Esophagus squamous epithelium (tissue), 5 donors: ENCODE measurements around the gene EXOC7. TPM values are rescaled to one million over a fixed set of nuclear protein-coding genes. Genes with fewer than 3 reads are reported as not detected.
A peak's percentile ranks its signal among the peaks of the same experiment; 100 is the strongest.

Source experiments
- DNase-seq: peaks from one replicate; lab custom pipeline; 2025; lab: John Stamatoyannopoulos, UW
- H3K27ac ChIP-seq, 4 donors: fragments of 200-600 bp; sonication (generic); one replicate each; pipeline ENCODE4 v1.5.1; 2016 to 2019; ENCODE audit warnings: mild to moderate bottlenecking in 1 of 4
- H3K27me3 ChIP-seq, 4 donors: fragments of 200-600 bp; sonication (generic); 1 replicate in 3 of 4; 2 replicates in 1 of 4; pipeline versions ENCODE4 v1.5.1 to v1.6.0; 2017 to 2021; ENCODE audit warnings: antibody characterized with exemption in 1 of 4
- H3K36me3 ChIP-seq, 3 donors: fragments of 200-600 bp; sonication (generic); one replicate each; pipeline ENCODE4 v1.5.1; 2016 to 2019
- H3K4me1 ChIP-seq, 3 donors: fragments of 200-600 bp; sonication (generic); one replicate each; pipeline ENCODE4 v1.5.1; 2017 to 2019
- H3K4me3 ChIP-seq, 4 donors: fragments of 200-600 bp; sonication (generic); 1 replicate in 3 of 4; 2 replicates in 1 of 4; pipeline ENCODE4 v1.5.1; 2016 to 2019; ENCODE audit warnings: mild to moderate bottlenecking in 2 of 4, moderate library complexity in 1 of 4
- H3K9me3 ChIP-seq, 3 donors: fragments of 200-600 bp; sonication (generic); one replicate each; pipeline ENCODE4 v1.5.1; 2016 to 2019
- POLR2A ChIP-seq, 4 donors: fragments of 450-650 bp; IDR thresholded peaks; one replicate each; pipeline ENCODE4 v1.6.1; 2017; ENCODE audit warnings: antibody characterized with exemption in 4 of 4, mild to moderate bottlenecking in 4 of 4, moderate library complexity in 3 of 4
- WGBS, 2 donors: methylation state at CpG; one replicate each; pipeline ENCODE4 v1.1.5; 2018; 5-methylcytosine and 5-hydroxymethylcytosine counted together
- intact Hi-C: fragments of 100-400 bp; cut with DNase I; formaldehyde crosslinking; loops from one replicate; pipeline ENCODE4 v1.15.0; 2022
- total RNA-seq, 4 donors: library from RNA; depleted of rRNA; stranded (reverse); fragments of >200 nt; gene quantifications; one replicate each; pipeline ENCODE4 v1.1.0, GENCODE V29; 2016
- TF ChIP-seq, protein P1 (sequence below), 6 experiments: fragments of 450-650 bp in 4 of 6; fragments of 200-600 bp in 2 of 6; sonication (generic) in 2 of 6; IDR thresholded peaks; one replicate each; pipeline ENCODE4 v1.5.1; 2016 to 2019; ENCODE audit warnings: antibody characterized with exemption in 6 of 6, mild to moderate bottlenecking in 4 of 6, moderate library complexity in 4 of 6
- donor health status: DM: yes; HTN: yes; CAD: no.

The EXOC7 gene
- total RNA-seq, 4 donors from 2014 or later, result 70.3 to 84.5 (median 74.4) TPM

DNA sequence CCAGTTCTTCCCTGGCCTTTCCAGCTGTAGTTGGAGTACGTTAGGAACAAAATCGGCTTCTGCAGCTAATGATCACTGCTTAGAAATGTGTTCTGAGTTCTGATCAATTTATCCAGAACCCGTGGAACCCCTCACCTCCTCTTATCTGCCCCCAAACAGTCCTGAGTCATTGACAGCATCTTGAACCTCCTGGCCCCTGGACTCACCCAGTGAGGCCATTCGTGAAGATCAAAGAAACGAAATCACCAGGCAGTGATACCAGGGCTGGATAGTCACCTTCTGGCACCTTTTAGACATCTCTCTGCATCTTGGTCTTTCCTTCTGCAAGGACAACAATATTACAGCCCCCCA lies 17.0 kb upstream of the EXOC7 start:
- H3K9me3 ChIP-seq, result no peaks in the 10 kb centered on the region
- no peak for TF ChIP-seq POLR2A (IDR thresholded peaks at IDR 0.05)
- TF ChIP-seq, protein P1, sequence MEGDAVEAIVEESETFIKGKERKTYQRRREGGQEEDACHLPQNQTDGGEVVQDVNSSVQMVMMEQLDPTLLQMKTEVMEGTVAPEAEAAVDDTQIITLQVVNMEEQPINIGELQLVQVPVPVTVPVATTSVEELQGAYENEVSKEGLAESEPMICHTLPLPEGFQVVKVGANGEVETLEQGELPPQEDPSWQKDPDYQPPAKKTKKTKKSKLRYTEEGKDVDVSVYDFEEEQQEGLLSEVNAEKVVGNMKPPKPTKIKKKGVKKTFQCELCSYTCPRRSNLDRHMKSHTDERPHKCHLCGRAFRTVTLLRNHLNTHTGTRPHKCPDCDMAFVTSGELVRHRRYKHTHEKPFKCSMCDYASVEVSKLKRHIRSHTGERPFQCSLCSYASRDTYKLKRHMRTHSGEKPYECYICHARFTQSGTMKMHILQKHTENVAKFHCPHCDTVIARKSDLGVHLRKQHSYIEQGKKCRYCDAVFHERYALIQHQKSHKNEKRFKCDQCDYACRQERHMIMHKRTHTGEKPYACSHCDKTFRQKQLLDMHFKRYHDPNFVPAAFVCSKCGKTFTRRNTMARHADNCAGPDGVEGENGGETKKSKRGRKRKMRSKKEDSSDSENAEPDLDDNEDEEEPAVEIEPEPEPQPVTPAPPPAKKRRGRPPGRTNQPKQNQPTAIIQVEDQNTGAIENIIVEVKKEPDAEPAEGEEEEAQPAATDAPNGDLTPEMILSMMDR (IDR thresholded peaks at IDR 0.05), result no peak
- no peaks in the 10 kb centered on the region for H3K27me3 ChIP-seq
- 83 to 91% methylated on average over 4 to 5 of the region's 5 CpGs for WGBS, 2 donors
- no peaks in the 10 kb centered on the region for H3K36me3 ChIP-seq
- H3K27ac ChIP-seq, result no peak overlapping the region
- peaks cover 6 to 15% (median 10%) of the 10 kb centered on the region in 3 donors for H3K4me1 ChIP-seq
- intact Hi-C loops, result loop anchor here (2.0 to 5.0 kb wide), 2 partner anchors 62 to 158 kb away; no protein-coding TSS in a partner anchor
- H3K4me3 ChIP-seq, result no peak overlapping the region
- DNase-seq, result no peak

DNA sequence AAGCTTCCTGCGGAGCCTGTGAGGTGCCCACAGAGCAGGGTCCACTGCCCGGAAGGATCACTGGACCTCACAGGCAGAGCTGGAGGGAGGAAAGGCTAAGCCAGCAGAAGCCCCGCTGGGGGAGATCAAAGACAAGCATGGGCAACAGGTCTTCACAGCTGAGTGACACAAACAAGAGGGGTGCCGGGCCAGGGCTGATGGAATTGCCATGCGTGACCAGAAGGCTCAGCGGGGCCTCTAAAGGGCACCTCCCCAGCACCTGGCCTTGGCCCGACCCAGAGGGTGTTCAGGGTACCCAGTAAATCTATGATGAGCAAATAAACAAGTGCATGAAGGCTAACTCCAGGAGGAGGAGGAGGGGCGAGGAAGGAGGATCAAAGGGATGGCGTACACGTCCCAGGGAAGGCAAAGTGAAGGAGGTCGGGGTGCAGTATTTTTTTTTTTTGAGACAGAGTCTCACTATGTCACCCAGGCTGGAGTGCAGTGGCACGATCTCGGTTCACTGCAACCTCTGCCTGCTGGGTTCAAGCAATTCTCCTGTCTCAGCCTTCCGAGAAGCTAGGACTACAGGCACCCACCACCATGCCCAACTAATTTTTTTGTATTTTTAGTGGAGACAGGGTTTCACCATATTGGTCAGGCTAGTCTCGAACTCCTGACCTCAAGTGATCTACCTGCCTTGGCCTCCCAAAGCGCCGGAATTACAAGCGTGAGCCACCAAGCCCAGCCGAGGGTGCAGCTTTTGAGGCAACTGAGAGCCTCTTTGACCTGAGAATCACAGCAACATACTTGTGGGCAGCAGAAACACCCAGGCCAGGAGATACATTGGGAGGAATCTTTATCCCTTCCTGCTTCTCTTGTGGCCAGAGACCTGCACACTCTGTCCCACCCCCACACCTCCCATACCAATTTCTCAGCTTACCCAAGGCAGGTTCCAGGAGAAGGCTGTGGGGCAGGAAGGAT lies 16.1 kb upstream of the EXOC7 start:
- no peak overlapping the region for H3K27ac ChIP-seq
- peaks cover 6 to 15% (median 10%) of the 10 kb centered on the region in 3 donors for H3K4me1 ChIP-seq
- H3K27me3 ChIP-seq, result no peaks in the 10 kb centered on the region
- no peaks in the 10 kb centered on the region for H3K9me3 ChIP-seq
- TF ChIP-seq POLR2A (IDR thresholded peaks at IDR 0.05), result no peak
- TF ChIP-seq, protein P1 (IDR thresholded peaks at IDR 0.05), result no peak
- DNase-seq, result no peak
- no peak overlapping the region for H3K4me3 ChIP-seq
- intact Hi-C loops, result loop anchor here (2.0 to 5.0 kb wide), 2 partner anchors 63 to 159 kb away; no protein-coding TSS in a partner anchor
- 80 to 81% methylated on average over 12 to 18 of the region's 19 CpGs for WGBS, 2 donors
- H3K36me3 ChIP-seq, result no peaks in the 10 kb centered on the region

- Histone ChIP-seq H3K4me1 (no peaks in the 10 kb centered on the region), H3K27me3 (no peaks in the 10 kb centered on the region), H3K36me3 (no peaks in the 10 kb centered on the region), H3K4me3 (no peak overlapping the region), H3K9me3 (no peaks in the 10 kb centered on the region), H3K27ac (no peak overlapping the region)
- no peak for DNase-seq
- no peak for TF ChIP-seq POLR2A (IDR thresholded peaks at IDR 0.05)
- TF ChIP-seq, protein P1 (IDR thresholded peaks at IDR 0.05), result no peak
- 89 to 92% methylated on average over 4 to 7 of the region's 7 CpGs for WGBS, 2 donors
- intact Hi-C loops, result no loop called here
These were observed 11.7 kb upstream of the EXOC7 start for GRCh38 chr17:76115138-76115754.

- Histone ChIP-seq H3K36me3 (no peaks in the 10 kb centered on the region), H3K4me3 (no peak overlapping the region), H3K9me3 (no peaks in the 10 kb centered on the region), H3K4me1 (peaks cover 0 to 2% (median 0%) of the 10 kb centered on the region in 3 donors), H3K27ac (no peak overlapping the region), H3K27me3 (no peaks in the 10 kb centered on the region)
- intact Hi-C loops, result no loop called here
- 77 to 85% methylated on average over 2 of the region's 2 CpGs for WGBS, 2 donors
- DNase-seq, result no peak
- TF ChIP-seq, protein P1 (IDR thresholded peaks at IDR 0.05), result no peak
- TF ChIP-seq POLR2A (IDR thresholded peaks at IDR 0.05), result no peak
These were observed 8.4 kb upstream of the EXOC7 start for GRCh38 chr17:76111956-76112355.

GRCh38 chr17:76107509-76107908 lies 3.9 kb upstream of the EXOC7 start:
- intact Hi-C loops, result no loop called here
- Histone ChIP-seq H3K36me3 (no peaks in the 10 kb centered on the region), H3K27me3 (no peaks in the 10 kb centered on the region), H3K4me3 (no peak overlapping the region), H3K27ac (no peak overlapping the region), H3K9me3 (no peaks in the 10 kb centered on the region), H3K4me1 (peaks cover 10 to 34% (median 10%) of the 10 kb centered on the region in 3 donors)
- no peak for TF ChIP-seq POLR2A (IDR thresholded peaks at IDR 0.05)
- TF ChIP-seq, protein P1 (IDR thresholded peaks at IDR 0.05), result peak in 2 of 6 experiments; percentile 6 to 20
- no peak for DNase-seq
- WGBS, 2 donors, result 69 to 75% methylated on average over 6 of the region's 6 CpGs
